IPS DF 6.9 (cell line): ENCODE measurements around the gene HMCES.
A peak's percentile ranks its signal among the peaks of the same experiment; 100 is the strongest.
"Not testable (repeated sequence)": the region's sequence is repeated elsewhere in the genome, so short reads cannot be mapped to it uniquely, and the experiment has no call there.

Experiments
- DNase-seq: peaks from one replicate; pipeline ENCODE4 v3.0.0-alpha.2; 2013; ENCODE audit warnings: low read depth, low spot score
- H3K27ac ChIP-seq: one replicate; pipeline ENCODE4 v1.5.1; 2013; ENCODE audit warnings: low read length, control low read depth
- H3K27me3 ChIP-seq: 2 replicates; pipeline ENCODE4 v1.6.1; 2013; ENCODE audit warnings: mild to moderate bottlenecking, low read length; ENCODE audit not compliant: control insufficient read depth, insufficient read depth
- H3K36me3 ChIP-seq: 2 replicates; pipeline ENCODE4 v1.6.1; 2013; ENCODE audit warnings: low read length; ENCODE audit not compliant: control insufficient read depth, insufficient read depth
- H3K4me1 ChIP-seq: 2 replicates; pipeline ENCODE4 v1.6.1; 2013; ENCODE audit warnings: low read length; ENCODE audit not compliant: control insufficient read depth, insufficient read depth
- H3K4me3 ChIP-seq: 2 replicates; pipeline ENCODE4 v1.5.1; 2013; ENCODE audit warnings: mild to moderate bottlenecking, low read length
- H3K9me3 ChIP-seq: 2 replicates; pipeline ENCODE4 v1.6.1; 2013; ENCODE audit warnings: low read length, inconsistent platforms; ENCODE audit not compliant: control insufficient read depth, insufficient read depth
- WGBS: extraction: QIAGEN DNeasy Blood & Tissue Kit; methylation state at CpG from one replicate; pipeline ENCODE4 v1.1.7; 2013; ENCODE audit warnings: mixed read lengths, missing lambda C conversion rate; ENCODE audit not compliant: insufficient read length, insufficient coverage; 5-methylcytosine and 5-hydroxymethylcytosine counted together

HMCES gene

DNA sequence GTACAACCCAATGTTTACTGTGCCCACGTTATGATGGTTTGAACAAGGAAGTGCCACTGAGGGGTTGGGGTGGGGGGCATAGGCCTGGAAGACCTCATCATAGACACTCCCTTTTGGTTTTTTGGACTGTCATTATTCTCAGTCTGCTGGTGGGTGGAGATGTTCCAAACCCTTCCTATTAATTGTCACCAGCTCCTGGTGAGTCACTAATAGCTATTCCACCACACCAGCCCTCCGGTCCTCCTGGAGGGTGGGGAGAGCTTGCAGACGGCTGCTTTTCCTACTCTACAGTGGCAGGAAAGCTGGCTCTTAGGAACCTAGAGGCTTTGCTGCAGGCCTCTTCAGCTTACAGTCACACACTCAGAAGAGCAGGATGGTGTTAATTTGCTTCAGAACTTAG is 38.2 kb upstream of the HMCES start:
- no peak overlapping the region for H3K4me3 ChIP-seq
- H3K27me3 ChIP-seq: no peaks in the 10 kb centered on the region
- H3K27ac ChIP-seq: no peak overlapping the region
- H3K9me3 ChIP-seq: no peaks in the 10 kb centered on the region
- no peak for DNase-seq
- H3K36me3 ChIP-seq: no peaks in the 10 kb centered on the region
- no peaks in the 10 kb centered on the region; the same call in 1 of the 2 replicates for H3K4me1 ChIP-seq
- WGBS: no CpG with 5 or more reads among the region's 3 CpGs

DNA sequence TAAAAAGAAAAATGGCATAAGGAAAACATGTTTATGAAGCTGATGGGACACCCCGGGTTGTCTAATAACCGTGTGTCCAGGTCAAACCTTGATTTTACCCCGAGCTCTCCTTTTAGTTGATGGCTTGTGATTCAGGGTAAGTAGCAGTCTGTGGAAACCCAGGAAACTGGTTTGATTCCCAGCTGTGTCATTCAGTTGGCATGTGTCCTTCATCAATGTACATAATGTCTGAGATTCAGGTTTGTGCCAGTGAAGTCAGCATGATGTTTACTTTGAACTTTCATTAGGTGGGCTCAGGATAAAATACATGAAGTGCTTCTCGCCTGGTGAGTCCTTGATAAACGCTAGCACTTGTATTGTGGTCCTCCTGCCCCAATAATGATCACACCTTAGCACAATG is 33.5 kb upstream of the HMCES start:
- no peaks in the 10 kb centered on the region for H3K9me3 ChIP-seq
- H3K27ac ChIP-seq: no peak overlapping the region
- H3K4me3 ChIP-seq: no peak overlapping the region
- no peaks in the 10 kb centered on the region for H3K36me3 ChIP-seq
- no peaks in the 10 kb centered on the region; the same call in 1 of the 2 replicates for H3K4me1 ChIP-seq
- H3K27me3 ChIP-seq: no peaks in the 10 kb centered on the region
- no peak for DNase-seq
- no CpG with 5 or more reads among the region's 5 CpGs for WGBS

DNA sequence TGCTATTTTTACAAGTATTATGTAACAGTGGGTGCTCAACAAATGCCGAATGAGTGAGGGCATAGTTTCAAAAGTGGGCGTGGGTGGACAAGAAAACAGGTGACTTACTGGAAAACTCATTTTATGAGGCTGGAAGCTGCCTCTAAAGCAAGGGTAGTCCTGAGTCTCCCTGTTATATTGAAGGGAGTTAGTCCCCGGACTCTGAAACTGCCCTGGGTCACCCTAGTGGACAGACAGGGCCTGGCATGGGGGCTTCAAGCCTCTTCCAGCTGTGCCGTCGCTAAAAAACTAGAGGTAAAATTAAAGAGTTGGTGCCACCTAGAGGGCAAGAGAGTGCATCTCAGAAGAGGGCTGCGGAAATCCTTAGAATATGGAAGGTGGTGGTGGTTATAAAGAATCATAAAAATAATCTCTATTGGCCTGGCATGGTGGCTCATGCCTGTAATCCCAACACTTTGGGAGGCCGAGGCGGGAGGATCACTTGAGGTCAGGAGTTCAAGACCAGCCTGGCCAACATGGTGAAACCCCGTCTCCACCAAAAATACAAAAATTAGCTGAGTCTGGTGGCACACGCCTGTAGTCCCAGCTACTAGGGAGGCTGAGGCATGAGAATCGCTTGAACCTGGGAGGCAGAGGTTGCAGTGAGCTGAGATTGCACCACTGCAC is 32.9 kb upstream of the HMCES start:
- not testable (repeated sequence) for H3K27me3 ChIP-seq, H3K4me3 ChIP-seq, H3K27ac ChIP-seq, H3K9me3 ChIP-seq, H3K36me3 ChIP-seq, H3K4me1 ChIP-seq
- WGBS: no CpG with 5 or more reads among the region's 11 CpGs
- peak; percentile 68 for DNase-seq

DNA sequence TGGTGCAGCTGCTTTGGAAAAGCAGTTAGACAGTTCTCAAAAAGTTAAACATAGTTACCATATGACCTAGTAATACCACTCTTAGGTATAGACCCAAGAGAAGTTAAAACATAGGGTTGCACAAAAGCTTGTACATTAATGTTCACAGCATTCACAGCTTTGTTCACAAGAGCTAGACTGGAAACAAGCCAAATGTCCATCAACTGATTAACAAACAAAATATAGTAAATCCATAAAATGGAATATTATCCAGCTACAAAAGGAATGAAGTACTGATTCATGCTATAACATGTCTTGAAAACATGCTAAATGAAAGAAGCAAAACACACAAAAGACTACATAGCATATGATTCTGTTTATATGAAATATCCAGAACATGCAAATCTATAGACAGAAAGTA is 32.0 kb upstream of the HMCES start:
- H3K4me1 ChIP-seq: no peaks in the 10 kb centered on the region
- H3K4me3 ChIP-seq: no peak overlapping the region
- no peaks in the 10 kb centered on the region for H3K36me3 ChIP-seq
- no peaks in the 10 kb centered on the region for H3K9me3 ChIP-seq
- no peak overlapping the region for H3K27ac ChIP-seq
- DNase-seq: no peak
- no peaks in the 10 kb centered on the region for H3K27me3 ChIP-seq

DNA sequence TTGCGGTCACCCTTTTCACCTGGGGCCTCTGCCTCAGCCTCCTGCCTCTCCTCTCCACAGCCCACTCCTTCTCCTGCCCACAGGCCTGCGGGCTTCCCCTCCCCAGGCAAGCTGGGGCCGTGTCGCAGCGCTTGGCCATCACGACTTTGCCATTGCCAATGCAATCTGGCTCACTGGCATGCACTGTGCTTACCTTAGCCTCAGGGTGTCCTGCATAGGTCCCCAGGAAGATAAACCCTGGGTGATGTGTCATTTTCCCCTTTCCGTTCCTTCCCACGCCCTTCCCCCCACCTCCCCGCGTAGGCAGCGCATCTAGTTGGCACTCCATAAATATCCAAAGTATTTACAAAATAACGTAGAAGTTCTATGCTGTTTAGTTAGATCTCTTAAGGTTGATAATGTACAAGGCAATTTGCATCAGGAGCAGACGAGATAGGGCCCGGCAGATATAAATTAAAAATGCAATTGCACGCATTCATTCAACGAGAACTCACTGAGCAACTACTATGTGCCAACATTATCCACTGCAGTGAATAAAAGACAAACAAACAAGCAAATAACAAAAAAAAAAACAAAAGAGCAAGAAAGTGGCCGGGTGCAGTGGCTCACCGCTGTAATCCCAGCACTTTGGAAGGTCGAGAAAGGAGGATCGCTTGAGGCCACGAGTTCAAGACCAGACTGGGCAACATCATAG is 30.2 kb upstream of the HMCES start:
- H3K4me1 ChIP-seq: no peaks in the 10 kb centered on the region
- no peak for DNase-seq
- H3K4me3 ChIP-seq: peak overlapping the region; percentile 82; the same call in 1 of the 2 replicates
- H3K27me3 ChIP-seq: no peaks in the 10 kb centered on the region
- no peak overlapping the region for H3K27ac ChIP-seq
- H3K36me3 ChIP-seq: peaks cover 10% of the 10 kb centered on the region; the same call in 1 of the 2 replicates
- no CpG with 5 or more reads among the region's 21 CpGs for WGBS
- no peaks in the 10 kb centered on the region for H3K9me3 ChIP-seq

DNA sequence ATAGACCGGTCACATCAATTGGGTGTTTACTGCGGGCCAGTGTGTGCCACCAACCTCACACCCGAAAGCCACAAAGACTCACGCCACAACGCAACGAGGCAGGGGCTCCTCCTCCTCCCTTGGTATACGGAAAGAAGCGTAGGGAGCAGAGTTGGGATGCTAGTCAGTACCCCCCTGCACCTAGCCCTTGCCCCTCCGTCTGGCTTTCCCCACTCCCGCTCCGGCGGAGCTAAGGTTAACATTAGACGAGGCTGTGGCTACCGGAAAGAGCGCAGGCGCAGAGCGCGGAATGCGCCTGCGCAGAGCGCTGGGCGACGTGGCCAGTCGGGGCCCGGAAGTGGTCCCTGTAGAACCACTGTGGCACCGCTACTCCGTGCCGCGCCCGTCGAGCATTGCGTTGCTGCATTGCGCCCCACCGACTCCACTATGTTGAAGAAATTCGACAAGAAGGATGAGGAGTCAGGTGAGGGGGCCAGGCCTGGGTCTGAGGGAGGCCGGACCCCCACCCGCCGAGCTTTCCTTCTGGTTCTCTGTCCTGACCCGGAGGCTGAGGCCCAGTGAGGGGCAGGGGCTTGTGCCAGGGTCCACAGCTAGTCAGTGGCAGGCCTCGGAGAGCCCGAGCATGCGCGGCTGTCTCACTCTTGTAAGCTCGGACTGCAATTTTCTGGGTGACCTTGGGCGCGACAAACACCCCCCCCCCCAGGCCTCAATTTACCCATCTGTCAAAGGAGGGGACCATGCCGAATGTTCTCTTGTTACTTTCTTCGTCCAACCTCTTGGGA is 29.2 kb upstream of the HMCES start, which contains the start of gene COPG1:
COPG1 (plus strand) TSS at position 323 of the 782 bp plus-strand sequence; CDS start at position 427, 104 bp downstream.
- peaks cover 10% of the 10 kb centered on the region; the same call in 1 of the 2 replicates for H3K36me3 ChIP-seq
- no CpG with 5 or more reads among the region's 48 CpGs for WGBS
- no peaks in the 10 kb centered on the region for H3K9me3 ChIP-seq
- no peak within 1 kb of the TSS for H3K27ac ChIP-seq
- peak; percentile 88 for DNase-seq
- no peaks in the 10 kb centered on the region for H3K27me3 ChIP-seq
- no peaks in the 10 kb centered on the region for H3K4me1 ChIP-seq
- peak within 1 kb of the TSS; percentile 82 for H3K4me3 ChIP-seq

DNA sequence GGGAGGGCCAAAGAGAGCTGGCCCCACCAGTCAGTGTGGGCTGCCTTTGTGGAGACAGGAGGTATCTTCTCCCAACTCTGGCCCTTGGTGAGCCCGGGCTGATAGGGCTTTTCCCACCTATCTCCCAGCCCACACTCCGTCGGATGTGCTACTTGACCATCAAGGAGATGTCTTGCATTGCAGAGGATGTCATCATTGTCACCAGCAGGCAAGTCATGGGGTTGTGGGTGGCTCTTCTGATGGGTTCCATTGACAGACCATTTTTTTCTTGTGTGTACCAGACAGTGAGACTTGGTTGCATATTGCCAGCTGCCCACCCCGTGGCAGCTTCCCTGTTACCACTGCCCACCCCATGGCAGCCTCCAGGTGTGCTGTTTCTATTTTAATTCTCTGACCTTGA is 25.9 kb upstream of the HMCES start:
- peaks cover 33% of the 10 kb centered on the region for H3K36me3 ChIP-seq
- H3K27ac ChIP-seq: no peak overlapping the region
- H3K9me3 ChIP-seq: no peaks in the 10 kb centered on the region
- H3K4me1 ChIP-seq: no peaks in the 10 kb centered on the region
- no peak overlapping the region for H3K4me3 ChIP-seq
- DNase-seq: no peak
- WGBS: no CpG with 5 or more reads among the region's 4 CpGs
- no peaks in the 10 kb centered on the region for H3K27me3 ChIP-seq

DNA sequence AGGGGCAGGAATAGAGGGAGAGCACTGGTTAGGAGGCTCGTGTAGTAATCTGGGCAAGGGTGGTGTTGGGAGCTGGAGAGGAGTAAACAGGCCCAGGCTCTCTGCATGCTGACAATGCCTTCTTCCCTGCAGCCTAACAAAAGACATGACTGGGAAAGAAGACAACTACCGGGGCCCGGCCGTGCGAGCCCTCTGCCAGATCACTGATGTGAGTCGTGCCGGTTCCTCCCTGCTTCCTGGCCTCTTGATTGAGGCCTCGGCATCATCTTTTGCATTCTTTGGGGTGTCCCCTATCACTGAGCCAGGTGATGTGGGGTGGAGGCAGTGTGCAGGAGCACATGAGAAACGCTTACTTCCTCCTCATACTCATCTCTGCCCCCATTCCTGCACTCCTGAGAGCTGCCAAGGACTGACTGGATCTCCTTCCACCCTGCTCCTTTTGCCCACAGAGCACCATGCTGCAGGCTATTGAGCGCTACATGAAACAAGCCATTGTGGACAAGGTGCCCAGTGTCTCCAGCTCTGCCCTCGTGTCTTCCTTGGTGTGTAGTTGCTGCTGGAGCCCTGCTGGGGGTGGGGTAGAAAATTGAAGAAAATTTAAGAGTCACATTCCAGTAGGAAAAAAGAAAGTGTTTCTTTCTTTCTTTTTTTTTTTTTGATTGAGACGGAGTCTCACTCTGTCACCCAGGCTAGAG is 24.0 kb upstream of the HMCES start:
- H3K27ac ChIP-seq: no peak overlapping the region
- no peak for DNase-seq
- H3K27me3 ChIP-seq: no peaks in the 10 kb centered on the region
- no peak overlapping the region for H3K4me3 ChIP-seq
- no peaks in the 10 kb centered on the region for H3K4me1 ChIP-seq
- peaks cover 41% of the 10 kb centered on the region for H3K36me3 ChIP-seq
- no CpG with 5 or more reads among the region's 12 CpGs for WGBS
- H3K9me3 ChIP-seq: no peaks in the 10 kb centered on the region

DNA sequence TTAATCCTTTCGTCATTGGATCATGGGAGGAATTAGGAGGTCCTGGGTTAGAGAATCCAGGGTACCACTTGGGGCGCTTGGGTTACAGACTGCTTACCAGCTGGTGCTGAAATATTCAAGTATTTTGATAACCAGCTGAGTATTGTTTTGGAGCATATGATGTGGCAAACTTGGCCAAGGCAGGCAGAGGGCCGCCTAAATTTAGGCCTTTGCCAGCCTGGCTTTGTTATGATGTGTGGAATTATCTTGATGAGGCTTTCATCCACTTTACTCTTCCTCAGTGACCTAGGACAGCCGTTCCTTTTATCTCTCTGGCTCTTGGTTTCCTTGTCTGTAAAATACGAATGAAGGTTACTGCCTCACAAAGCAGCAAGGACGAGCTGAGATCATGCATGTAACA is 22.4 kb upstream of the HMCES start:
- no peak for DNase-seq
- Histone ChIP-seq H3K4me3 (no peak overlapping the region), H3K27me3 (no peaks in the 10 kb centered on the region), H3K36me3 (peaks cover 54% of the 10 kb centered on the region), H3K9me3 (no peaks in the 10 kb centered on the region), H3K27ac (no peak overlapping the region), H3K4me1 (no peaks in the 10 kb centered on the region)
- no CpG with 5 or more reads among the region's 6 CpGs for WGBS

DNA sequence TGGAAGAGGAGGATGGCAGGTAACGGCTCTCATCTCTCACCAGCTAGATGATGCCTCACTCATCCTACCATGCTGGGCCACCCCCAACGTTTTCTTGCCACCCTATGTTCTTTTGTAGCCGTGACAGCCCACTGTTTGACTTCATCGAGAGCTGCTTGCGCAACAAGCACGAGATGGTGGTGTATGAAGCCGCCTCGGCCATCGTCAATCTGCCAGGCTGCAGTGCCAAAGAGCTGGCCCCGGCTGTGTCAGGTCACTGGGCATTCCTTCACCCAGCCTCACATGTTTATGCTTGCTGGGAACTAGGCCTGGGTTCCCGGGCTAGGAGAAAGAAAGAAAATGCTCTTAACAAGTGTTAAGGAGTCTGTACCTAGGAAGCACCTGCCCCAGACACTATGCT is 21.1 kb upstream of the HMCES start:
- Histone ChIP-seq H3K4me1 (no peaks in the 10 kb centered on the region), H3K4me3 (no peak overlapping the region), H3K36me3 (peaks cover 53% of the 10 kb centered on the region), H3K27me3 (no peaks in the 10 kb centered on the region), H3K9me3 (no peaks in the 10 kb centered on the region), H3K27ac (no peak overlapping the region)
- no CpG with 5 or more reads among the region's 11 CpGs for WGBS
- DNase-seq: no peak
